Left lung (tissue), 10 donors: ENCODE results near the gene SLC22A23. TPM values are rescaled to one million over a fixed set of nuclear protein-coding genes. Genes with fewer than 3 reads are reported as not detected.
A peak's percentile ranks its signal among the peaks of the same experiment; 100 is the strongest.

ENCODE experiments used
- ATAC-seq: fragments of 200-7000 bp; cut with Tn5 transposase; one replicate; pipeline ENCODE4 v1.9.1; 2020; ENCODE audit warnings: moderate library complexity
- DNase-seq, 4 donors: peaks; one replicate each; pipeline ENCODE4 v3.0.0-alpha.2; 2013 to 2020
- H3K27ac ChIP-seq, 2 donors: fragments of 200-600 bp; sonication (generic) in 1 of 2; one replicate each; pipeline versions ENCODE4 v1.5.0 to v1.8.0; 2020 to 2021
- H3K27me3 ChIP-seq, 2 donors: fragments of 200-600 bp; sonication (generic) in 1 of 2; one replicate each; pipeline versions ENCODE4 v1.5.0 to v1.8.0; 2020 to 2021
- H3K36me3 ChIP-seq, 2 donors: fragments of 200-600 bp; sonication (generic) in 1 of 2; one replicate each; pipeline versions ENCODE4 v1.5.0 to v1.8.0; 2020 to 2021
- H3K4me1 ChIP-seq, 2 donors: fragments of 200-600 bp; one replicate each; pipeline ENCODE4 v1.8.0; 2021
- H3K4me3 ChIP-seq, 2 donors: fragments of 200-600 bp; sonication (generic) in 1 of 2; one replicate each; pipeline versions ENCODE4 v1.5.0 to v1.8.0; 2020 to 2021; ENCODE audit warnings: mild to moderate bottlenecking in 1 of 2
- H3K9me3 ChIP-seq, 2 donors: fragments of 200-600 bp; sonication (generic) in 1 of 2; one replicate each; pipeline versions ENCODE4 v1.5.0 to v1.8.0; 2020 to 2021
- CTCF ChIP-seq, 2 donors: fragments of 200-600 bp; sonication (generic) in 1 of 2; IDR thresholded peaks; one replicate each; pipeline versions ENCODE4 v1.5.0 to v1.8.0; 2021; ENCODE audit warnings: antibody characterized with exemption in 2 of 2
- intact Hi-C, 2 donors: fragments of 100-400 bp; cut with DNase I; formaldehyde crosslinking; loops; one replicate each; pipeline versions ENCODE4 v1.11.2 to v1.14.2; 2022
- polyA plus RNA-seq, 6 donors: library from polyadenylated mRNA; unstranded; fragments of 120-200 nt; gene quantifications; one replicate each; pipeline ENCODE4 v1.2.1, GENCODE V29; 2013; ENCODE audit not compliant: insufficient read length in 6 of 6
- total RNA-seq, 2 donors: library from RNA; stranded (reverse); fragmentation: NEBNext Ultra II Directional; extraction: Animal tissue kit (Norgen Biotek cat#: 25700); gene quantifications; one replicate each; pipeline ENCODE4 v1.2.1, GENCODE V29; 2021
- donor health status: DM: no; HTN: yes; CAD: no.
- donor health status: DM: no; HTN: no; CAD: no.

SLC22A23 gene
- total and polyA plus RNA-seq, 8 donors = 19.7 to 31.2 (median 23.9) TPM

- DNase-seq (no peak), ATAC-seq (no peak)
- peaks cover 0 to 12% of the 10 kb centered on the region in 2 donors for H3K27me3 ChIP-seq
- no peaks in the 10 kb centered on the region for H3K36me3 ChIP-seq
- no peaks in the 10 kb centered on the region for H3K9me3 ChIP-seq
- no peak for TF ChIP-seq CTCF (IDR thresholded peaks at IDR 0.05)
- intact Hi-C loops = no loop called here
- H3K4me3 ChIP-seq = no peak overlapping the region
- H3K4me1 ChIP-seq = no peaks in the 10 kb centered on the region
- H3K27ac ChIP-seq = no peak overlapping the region
These were observed 27.6 kb downstream of the SLC22A23 start for GRCh38 chr6:3429211-3429610.

- Histone ChIP-seq H3K9me3 (no peaks in the 10 kb centered on the region), H3K27me3 (peaks cover 0 to 12% of the 10 kb centered on the region in 2 donors), H3K27ac (no peak overlapping the region), H3K4me3 (no peak overlapping the region), H3K4me1 (no peaks in the 10 kb centered on the region), H3K36me3 (no peaks in the 10 kb centered on the region)
- TF ChIP-seq CTCF (IDR thresholded peaks at IDR 0.05) = no peak
- intact Hi-C loops = no loop called here
- DNase-seq (no peak), ATAC-seq (no peak)
These were observed 28.1 kb downstream of the SLC22A23 start for GRCh38 chr6:3428700-3429099.

- H3K4me3 ChIP-seq = no peak overlapping the region
- H3K27me3 ChIP-seq = peaks cover 0 to 12% of the 10 kb centered on the region in 2 donors
- DNase-seq (no peak), ATAC-seq (no peak)
- H3K27ac ChIP-seq = no peak overlapping the region
- no peaks in the 10 kb centered on the region for H3K9me3 ChIP-seq
- no peaks in the 10 kb centered on the region for H3K36me3 ChIP-seq
- TF ChIP-seq CTCF (IDR thresholded peaks at IDR 0.05) = no peak
- intact Hi-C loops = no loop called here
- H3K4me1 ChIP-seq = no peaks in the 10 kb centered on the region
These were observed 28.6 kb downstream of the SLC22A23 start for GRCh38 chr6:3428247-3428646.

- peak; percentile 49 for ATAC-seq
- no peak for DNase-seq
- no peaks in the 10 kb centered on the region for H3K4me1 ChIP-seq
- TF ChIP-seq CTCF (IDR thresholded peaks at IDR 0.05) = no peak
- no peak overlapping the region for H3K4me3 ChIP-seq
- H3K27ac ChIP-seq = no peak overlapping the region
- peaks cover 0 to 12% of the 10 kb centered on the region in 2 donors for H3K27me3 ChIP-seq
- H3K36me3 ChIP-seq = no peaks in the 10 kb centered on the region
- H3K9me3 ChIP-seq = no peaks in the 10 kb centered on the region
- intact Hi-C loops = no loop called here
These were observed 29.2 kb downstream of the SLC22A23 start for GRCh38 chr6:3427687-3428085.

- DNase-seq (no peak), ATAC-seq (no peak)
- Histone ChIP-seq H3K4me1 (no peaks in the 10 kb centered on the region), H3K27me3 (peaks cover 0 to 12% of the 10 kb centered on the region in 2 donors), H3K9me3 (no peaks in the 10 kb centered on the region), H3K36me3 (no peaks in the 10 kb centered on the region), H3K27ac (no peak overlapping the region), H3K4me3 (no peak overlapping the region)
- TF ChIP-seq CTCF (IDR thresholded peaks at IDR 0.05) = no peak
- intact Hi-C loops = no loop called here
These were observed 29.7 kb downstream of the SLC22A23 start for GRCh38 chr6:3426927-3427686.
